Measurements from ENCODE around the gene PCNX3. TPM values are rescaled to one million over a fixed set of nuclear protein-coding genes. Genes with fewer than 3 reads are reported as not detected.

The PCNX3 gene
- total RNA-seq, 3 donors from 2014 or later: 42.5 to 53.4 (median 47.5) TPM

GRCh38 chr11:65651589-65652510 is 36.3 kb downstream of the PCNX3 start:
- Histone ChIP-seq H3K9me3 (no peaks in the 10 kb centered on the region), H3K36me3 (ENCODE audit: low read depth) (no peaks in the 10 kb centered on the region), H3K4me1 (ENCODE audit: low read depth) (peaks cover 28% of the 10 kb centered on the region), H3K4me3 (peak overlapping the region; percentile 33)
- peak; percentile 83 to 85 (median 83) for DNase-seq
- peak; percentile 31 for ATAC-seq
- no peak for TF ChIP-seq CTCF (IDR thresholded peaks at IDR 0.05)
- intact Hi-C loops (cut with DNase I, micrococcal nuclease): no loop called here

DNA sequence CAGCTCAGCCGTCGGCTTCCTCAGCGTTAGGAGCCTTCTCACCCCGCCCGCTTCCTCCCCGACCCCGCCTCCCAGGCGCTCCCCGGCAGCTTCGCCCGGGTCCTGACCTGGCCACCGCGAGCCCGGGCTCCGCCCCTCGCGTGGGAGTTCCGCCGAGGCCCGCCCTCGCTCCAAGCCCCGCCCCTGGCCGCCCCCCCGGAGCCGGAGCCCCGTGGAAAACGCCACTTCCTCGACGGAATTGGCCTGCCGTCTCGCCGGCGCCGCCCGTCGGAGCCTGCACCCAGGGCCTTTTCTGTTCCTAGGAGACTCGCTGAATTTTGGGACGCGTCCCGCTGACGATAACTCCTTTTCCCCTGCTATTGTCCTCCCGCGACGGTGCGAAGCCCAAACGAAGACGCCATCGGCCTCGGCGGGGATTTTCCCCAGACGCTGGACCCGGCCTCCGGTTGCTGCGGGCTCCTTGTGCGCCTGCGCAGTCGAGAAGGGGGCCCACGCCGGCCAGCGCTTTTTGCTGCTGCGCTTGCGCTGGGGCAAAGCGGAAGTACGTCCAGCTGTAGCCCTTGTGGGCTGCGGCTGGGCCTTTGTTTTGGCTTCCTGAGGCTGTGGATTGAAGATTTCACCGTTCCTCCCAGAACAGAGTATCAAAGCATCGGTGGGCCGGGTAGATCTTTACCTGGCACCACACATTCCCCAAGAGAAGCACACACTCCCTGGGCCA is 37.1 kb downstream of the PCNX3 start:
- Histone ChIP-seq H3K4me1 (ENCODE audit: low read depth) (peaks cover 28% of the 10 kb centered on the region), H3K4me3 (peak overlapping the region; percentile 33), H3K9me3 (no peaks in the 10 kb centered on the region), H3K36me3 (ENCODE audit: low read depth) (no peaks in the 10 kb centered on the region)
- DNase-seq: peak; percentile 95 to 99 (median 97)
- intact Hi-C loops (cut with DNase I, micrococcal nuclease): no loop called here
- ATAC-seq: peak; percentile 90
- TF ChIP-seq CTCF (IDR thresholded peaks at IDR 0.05): no peak

DNA sequence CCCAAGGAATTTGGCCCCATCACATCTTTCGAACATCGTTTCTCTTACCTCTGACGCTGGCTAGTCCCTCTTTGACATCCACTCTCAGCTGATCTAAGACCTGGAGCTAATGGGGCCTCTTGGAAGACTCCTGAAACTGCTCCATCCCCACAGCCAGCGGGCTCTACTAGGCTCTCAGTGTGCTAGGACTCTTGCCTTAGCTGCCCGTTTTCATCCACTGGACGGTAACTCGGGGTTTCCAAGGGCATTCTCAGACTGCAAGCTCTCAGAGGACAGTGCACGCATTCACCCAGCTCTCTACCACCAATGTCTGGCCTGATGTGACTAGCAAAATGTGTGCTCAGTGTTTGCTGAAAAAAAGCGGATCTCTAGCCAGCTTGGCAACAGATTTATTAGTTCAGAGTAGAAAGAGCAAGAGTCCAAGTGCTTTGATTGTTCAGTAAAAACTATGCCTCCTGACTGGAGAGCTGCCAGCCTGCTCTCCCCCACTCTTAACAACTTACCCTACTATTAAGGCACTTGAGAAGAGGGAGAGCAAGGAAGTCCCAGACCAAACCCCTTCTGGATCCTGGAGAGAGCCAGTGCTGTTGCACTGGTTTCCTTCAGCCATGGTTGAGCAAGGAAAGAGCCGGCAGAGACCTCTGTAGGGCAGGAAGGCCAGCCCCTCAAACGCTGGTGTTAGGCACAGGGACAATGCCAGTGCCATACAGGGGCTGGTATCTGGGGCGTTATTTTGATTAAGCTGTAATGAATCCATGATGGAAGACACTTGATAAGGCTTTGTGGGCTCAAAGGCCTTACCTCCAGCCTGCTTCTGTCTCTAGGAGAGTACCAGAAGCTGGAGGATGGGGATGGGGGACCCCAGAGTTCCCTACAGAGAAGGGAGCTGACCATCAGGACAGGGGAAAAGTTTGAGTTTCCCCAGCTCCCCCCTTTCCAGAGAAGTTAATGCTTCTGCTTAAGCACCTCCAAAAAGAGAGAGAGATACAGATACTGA is 38.0 kb downstream of the PCNX3 start:
- no peaks in the 10 kb centered on the region for H3K9me3 ChIP-seq
- DNase-seq (peak; percentile 54 to 76 (median 64)), ATAC-seq (peak; percentile 10)
- peaks cover 28% of the 10 kb centered on the region for H3K4me1 ChIP-seq (ENCODE audit: low read depth)
- peaks cover 4% of the 10 kb centered on the region for H3K36me3 ChIP-seq (ENCODE audit: low read depth)
- intact Hi-C loops (cut with DNase I, micrococcal nuclease): no loop called here
- TF ChIP-seq CTCF (IDR thresholded peaks at IDR 0.05): no peak
- H3K4me3 ChIP-seq: peak overlapping the region; percentile 33

GRCh38 chr11:65654375-65655349 is 39.1 kb downstream of the PCNX3 start:
- no peak for TF ChIP-seq CTCF (IDR thresholded peaks at IDR 0.05)
- no peak for ATAC-seq
- peak in 2 of 3 donors; percentile 37 to 59 for DNase-seq
- H3K4me3 ChIP-seq: no peak overlapping the region
- intact Hi-C loops (cut with DNase I, micrococcal nuclease): no loop called here
- H3K9me3 ChIP-seq: no peaks in the 10 kb centered on the region
- H3K4me1 ChIP-seq (ENCODE audit: low read depth): peaks cover 28% of the 10 kb centered on the region
- peaks cover 7% of the 10 kb centered on the region for H3K36me3 ChIP-seq (ENCODE audit: low read depth)
